Measurements from ENCODE around the gene SESTD1. TPM values are rescaled to one million over a fixed set of nuclear protein-coding genes. Genes with fewer than 3 reads are reported as not detected.
"Not testable (repeated sequence)": the region's sequence is repeated elsewhere in the genome, so short reads cannot be mapped to it uniquely, and the experiment has no call there.

SESTD1 gene
- total RNA-seq, 2 experiments from 2014 or later, result 9.4 to 9.6 TPM

DNA sequence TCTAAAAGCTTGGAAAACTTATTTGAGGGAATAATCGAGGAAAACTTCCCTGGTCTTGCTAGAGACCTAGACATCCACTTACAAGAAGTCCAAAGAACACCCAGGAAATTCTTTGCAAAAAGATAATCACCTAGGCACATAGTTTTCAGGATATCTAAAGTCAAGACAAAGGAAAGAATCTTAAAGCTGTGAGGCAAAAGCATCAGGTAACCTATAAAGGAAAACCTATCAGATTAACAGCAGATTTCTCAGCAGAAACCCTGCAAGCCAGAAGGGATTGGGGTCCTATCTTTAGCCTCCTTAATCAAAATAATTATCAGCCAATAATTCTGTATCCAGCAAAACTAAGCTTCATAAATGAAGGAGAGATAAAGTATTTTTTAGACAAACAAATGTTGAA lies 56.4 kb downstream of the SESTD1 start:
- POLR2A ChIA-PET; H3K4me3 Mint-ChIP-seq; DNase-seq; H3K36me3 Mint-ChIP-seq (ENCODE audit: low read depth); H3K4me1 Mint-ChIP-seq; H3K27me3 Mint-ChIP-seq; H3K9me3 Mint-ChIP-seq (ENCODE audit: low read depth); ATAC-seq; H3K27ac Mint-ChIP-seq; intact Hi-C loops (cut with DNase I, micrococcal nuclease): not testable (repeated sequence)
- CTCF ChIA-PET, result interaction anchor here (1.0 kb wide), 1 partner anchor 15 kb away, joined by 3 read pairs; no protein-coding TSS in a partner anchor

DNA sequence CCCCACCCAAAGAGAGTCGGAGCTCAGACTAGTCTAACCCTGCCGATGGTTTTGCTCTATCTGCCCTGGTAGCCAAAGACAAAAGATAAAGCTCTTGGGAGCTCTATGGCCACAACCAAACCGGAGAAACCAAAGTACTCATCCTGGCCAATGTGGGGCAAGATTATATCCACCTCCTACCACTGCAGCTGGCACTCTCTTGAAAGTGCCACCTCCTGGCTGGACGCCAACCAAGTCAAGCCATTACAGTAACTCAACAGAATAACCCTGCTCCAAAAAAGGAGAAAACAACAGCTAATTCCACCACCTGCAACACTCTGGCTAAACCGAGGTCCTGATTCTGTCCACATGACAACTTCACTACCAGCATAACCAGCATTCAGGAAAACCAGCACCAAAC lies 57.6 kb downstream of the SESTD1 start:
- Mint-ChIP-seq H3K9me3 (ENCODE audit: low read depth) (peaks cover 9% of the 10 kb centered on the region), H3K27me3 (no peaks in the 10 kb centered on the region), H3K36me3 (ENCODE audit: low read depth) (peaks cover 6% of the 10 kb centered on the region), H3K4me3 (no peak overlapping the region), H3K27ac (no peak overlapping the region), H3K4me1 (no peaks in the 10 kb centered on the region)
- DNase-seq, result no peak
- CTCF ChIA-PET, result no interaction called here
- POLR2A ChIA-PET, result no interaction called here
- intact Hi-C loops (cut with DNase I, micrococcal nuclease), result no loop called here
- ATAC-seq, result no peak

DNA sequence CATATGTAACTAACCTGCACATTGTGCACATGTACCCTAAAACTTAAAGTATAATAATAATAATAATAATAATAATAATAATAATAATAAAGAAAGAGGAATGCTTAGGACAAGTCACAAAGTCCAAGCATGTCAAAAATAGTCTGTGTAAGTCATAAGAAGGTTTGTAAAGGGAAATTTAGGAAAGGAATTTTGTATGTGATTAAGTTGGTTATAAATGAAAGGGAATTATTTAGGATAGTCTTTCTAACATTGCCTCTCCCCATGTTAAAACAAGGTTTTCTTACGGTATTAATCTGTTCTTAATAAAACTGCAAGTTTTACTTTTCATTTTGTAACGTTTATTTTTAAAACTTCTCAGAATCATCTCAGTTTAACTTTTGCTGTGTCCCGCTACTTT lies 62.8 kb downstream of the SESTD1 start:
- Mint-ChIP-seq H3K36me3 (ENCODE audit: low read depth) (no peaks in the 10 kb centered on the region), H3K9me3 (ENCODE audit: low read depth) (peaks cover 13% of the 10 kb centered on the region)
- POLR2A ChIA-PET, result no interaction called here

DNA sequence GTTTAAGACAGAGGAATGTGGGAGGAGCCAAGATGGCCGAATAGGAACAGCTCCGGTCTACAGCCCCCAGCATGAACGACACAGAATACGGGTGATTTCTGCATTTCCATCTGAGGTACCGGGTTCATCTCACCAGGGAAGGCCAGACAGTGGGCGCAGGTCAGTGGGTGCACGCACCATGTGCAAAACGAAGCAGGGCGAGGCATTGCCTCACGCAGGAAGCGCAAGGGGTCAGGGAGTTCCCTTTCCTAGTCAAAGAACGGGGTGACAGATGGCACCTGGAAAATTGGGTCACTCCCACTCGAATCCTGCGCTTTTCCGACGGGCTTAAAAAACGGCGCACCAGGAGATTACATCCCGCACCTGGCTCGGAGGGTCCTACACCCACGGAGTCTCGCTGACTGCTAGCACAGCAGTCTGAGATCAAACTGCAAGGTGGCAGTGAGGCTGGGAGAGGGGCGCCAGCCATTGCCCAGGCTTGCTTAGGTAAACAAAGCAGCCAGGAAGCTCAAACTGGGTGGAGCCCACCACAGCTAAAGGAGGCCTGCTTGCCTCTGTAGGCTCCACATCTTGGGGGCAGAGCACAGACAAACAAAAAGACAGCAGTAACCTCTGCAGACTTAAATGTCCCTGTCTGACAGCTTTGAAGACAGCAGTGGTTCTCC lies 68.6 kb downstream of the SESTD1 start:
- CTCF ChIA-PET; DNase-seq; intact Hi-C loops (cut with DNase I, micrococcal nuclease): not testable (repeated sequence)

More for the DNA sequence above, 62.8 kb downstream of the SESTD1 start:
- Mint-ChIP-seq H3K27ac (no peak overlapping the region), H3K4me3 (no peak overlapping the region), H3K27me3 (no peaks in the 10 kb centered on the region), H3K4me1 (no peaks in the 10 kb centered on the region)
- CTCF ChIA-PET, result no interaction called here
- no peak for DNase-seq
- ATAC-seq, result no peak
- intact Hi-C loops (cut with DNase I, micrococcal nuclease), result no loop called here

DNA sequence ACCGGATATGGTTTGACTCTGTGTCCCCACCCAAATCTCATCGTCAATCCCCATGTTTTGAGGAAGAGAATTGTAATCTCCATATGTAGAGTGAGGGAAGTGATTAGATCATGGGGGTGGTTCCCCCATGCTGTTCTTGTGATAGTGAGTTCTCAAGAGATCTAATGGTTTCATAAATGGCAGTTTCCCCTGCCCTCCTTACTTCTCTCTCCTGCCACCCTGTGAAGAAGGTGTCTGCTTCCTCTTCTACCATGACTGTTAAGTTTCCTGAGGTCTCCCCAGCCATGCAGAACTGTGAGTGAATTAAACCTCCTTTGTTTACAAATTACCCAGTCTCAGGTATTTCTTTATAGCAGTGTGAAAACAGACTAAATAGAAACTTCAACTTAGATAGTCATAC lies 69.5 kb downstream of the SESTD1 start:
- ATAC-seq (no peak), DNase-seq (no peak)
- Mint-ChIP-seq H3K4me3 (no peak overlapping the region), H3K4me1 (no peaks in the 10 kb centered on the region), H3K9me3 (ENCODE audit: low read depth) (peaks cover 8% of the 10 kb centered on the region), H3K27me3 (no peaks in the 10 kb centered on the region), H3K27ac (no peak overlapping the region), H3K36me3 (ENCODE audit: low read depth) (peaks cover 5% of the 10 kb centered on the region)
- ChIA-PET CTCF (interaction anchor here (0.9 kb wide), 1 partner anchor 24 kb away, joined by 3 read pairs; no protein-coding TSS in a partner anchor), POLR2A (no interaction called here)
- intact Hi-C loops (cut with DNase I, micrococcal nuclease), result no loop called here

More for the DNA sequence above, 68.6 kb downstream of the SESTD1 start:
- H3K27me3 Mint-ChIP-seq; H3K9me3 Mint-ChIP-seq (ENCODE audit: low read depth); H3K27ac Mint-ChIP-seq; H3K36me3 Mint-ChIP-seq (ENCODE audit: low read depth); ATAC-seq; H3K4me3 Mint-ChIP-seq; POLR2A ChIA-PET; H3K4me1 Mint-ChIP-seq: not testable (repeated sequence)

DNA sequence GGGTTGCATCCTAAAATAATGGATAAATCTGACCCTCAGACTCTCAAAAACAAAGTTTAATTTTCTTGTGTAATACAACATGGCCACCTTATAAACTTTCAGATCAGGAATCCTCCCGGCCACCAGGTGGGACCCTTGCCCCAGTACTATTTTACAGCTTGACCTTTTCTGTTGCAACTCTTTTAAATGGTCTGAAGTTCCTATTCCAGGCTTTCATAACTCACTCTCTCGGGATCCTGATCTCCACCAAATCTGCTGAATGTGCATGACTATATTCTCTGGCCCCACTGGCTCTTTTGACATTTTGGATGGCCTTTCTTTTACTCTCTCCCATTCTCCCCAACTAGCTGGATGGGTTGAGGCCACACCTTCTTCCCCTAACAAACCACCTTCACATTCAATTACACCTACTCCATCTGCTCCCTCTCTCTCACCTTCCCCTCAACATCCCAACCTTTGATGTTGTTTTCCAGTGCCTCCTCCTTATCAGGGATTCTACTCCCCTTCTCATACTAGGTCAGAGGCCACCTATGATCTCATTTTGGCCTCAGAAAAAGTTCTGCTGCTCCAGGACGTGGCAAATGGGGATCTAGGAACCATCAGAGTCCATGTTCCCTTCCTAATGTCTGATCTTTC lies 70.8 kb downstream of the SESTD1 start:
- ChIA-PET POLR2A (no interaction called here), CTCF (interaction anchor here (1.1 kb wide), 1 partner anchor 15 kb away, joined by 3 read pairs; no protein-coding TSS in a partner anchor)
- intact Hi-C loops (cut with DNase I, micrococcal nuclease), result no loop called here
- DNase-seq (no peak), ATAC-seq (no peak)
- peaks cover 16% of the 10 kb centered on the region for H3K9me3 Mint-ChIP-seq (ENCODE audit: low read depth)
- H3K27me3 Mint-ChIP-seq, result no peaks in the 10 kb centered on the region
- H3K36me3 Mint-ChIP-seq (ENCODE audit: low read depth), result peaks cover 12% of the 10 kb centered on the region
- H3K27ac Mint-ChIP-seq, result no peak overlapping the region
- H3K4me1 Mint-ChIP-seq, result no peaks in the 10 kb centered on the region
- H3K4me3 Mint-ChIP-seq, result no peak overlapping the region

DNA sequence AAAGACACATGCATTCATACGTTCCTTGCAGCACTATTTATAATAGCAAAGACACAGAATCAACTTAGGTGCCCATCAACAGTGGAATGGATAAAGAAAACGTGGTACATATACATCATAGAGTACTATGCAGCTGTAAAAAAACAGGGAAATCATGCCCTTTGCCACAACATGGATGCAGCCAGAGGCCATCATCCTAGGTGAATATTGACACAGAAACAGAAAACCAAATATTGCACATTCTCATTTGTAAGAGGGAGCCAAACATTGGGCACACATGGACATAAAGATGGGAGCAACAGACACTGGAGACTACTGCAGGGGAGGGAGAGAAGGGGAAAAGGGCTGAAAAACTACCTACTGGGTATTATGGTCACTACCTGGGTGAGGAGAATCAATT lies 73.5 kb downstream of the SESTD1 start:
- Mint-ChIP-seq H3K9me3 (ENCODE audit: low read depth) (peaks cover 13% of the 10 kb centered on the region), H3K4me3 (no peak overlapping the region), H3K27me3 (no peaks in the 10 kb centered on the region), H3K27ac (no peak overlapping the region), H3K4me1 (no peaks in the 10 kb centered on the region), H3K36me3 (ENCODE audit: low read depth) (peaks cover 20% of the 10 kb centered on the region)
- ChIA-PET CTCF (no interaction called here), POLR2A (no interaction called here)
- ATAC-seq, result no peak
- intact Hi-C loops (cut with DNase I, micrococcal nuclease), result no loop called here
- DNase-seq, result no peak

DNA sequence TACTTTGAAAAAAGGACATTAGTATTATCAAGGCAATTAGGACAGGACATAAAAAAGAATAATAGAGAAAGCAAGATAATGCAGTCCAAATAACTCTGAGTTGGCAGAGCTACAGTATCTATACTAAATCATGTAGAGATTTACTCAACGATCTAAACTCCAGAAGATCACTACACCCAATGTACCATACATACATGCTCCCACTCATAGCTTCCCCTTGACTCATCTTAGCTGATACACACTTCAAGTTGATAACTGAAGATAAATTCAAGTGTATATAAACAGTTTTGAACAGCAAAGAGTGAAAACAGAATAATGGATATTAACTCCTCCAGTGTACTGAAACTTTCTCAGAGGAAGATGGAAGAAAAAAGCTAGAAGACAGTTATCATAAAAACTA lies 78.5 kb downstream of the SESTD1 start:
- DNase-seq (no peak), ATAC-seq (peak; percentile 51)
- peaks cover under 1% of the 10 kb centered on the region for H3K4me1 Mint-ChIP-seq
- H3K36me3 Mint-ChIP-seq (ENCODE audit: low read depth), result peaks cover 20% of the 10 kb centered on the region
- CTCF ChIA-PET, result no interaction called here
- no peak overlapping the region for H3K4me3 Mint-ChIP-seq
- POLR2A ChIA-PET, result interaction anchor here (0.6 kb wide), 1 partner anchor 430 kb away, joined by 3 read pairs; no protein-coding TSS in a partner anchor
- intact Hi-C loops (cut with DNase I, micrococcal nuclease), result no loop called here
- peaks cover 13% of the 10 kb centered on the region for H3K9me3 Mint-ChIP-seq (ENCODE audit: low read depth)
- no peak overlapping the region for H3K27ac Mint-ChIP-seq
- H3K27me3 Mint-ChIP-seq, result no peaks in the 10 kb centered on the region

DNA sequence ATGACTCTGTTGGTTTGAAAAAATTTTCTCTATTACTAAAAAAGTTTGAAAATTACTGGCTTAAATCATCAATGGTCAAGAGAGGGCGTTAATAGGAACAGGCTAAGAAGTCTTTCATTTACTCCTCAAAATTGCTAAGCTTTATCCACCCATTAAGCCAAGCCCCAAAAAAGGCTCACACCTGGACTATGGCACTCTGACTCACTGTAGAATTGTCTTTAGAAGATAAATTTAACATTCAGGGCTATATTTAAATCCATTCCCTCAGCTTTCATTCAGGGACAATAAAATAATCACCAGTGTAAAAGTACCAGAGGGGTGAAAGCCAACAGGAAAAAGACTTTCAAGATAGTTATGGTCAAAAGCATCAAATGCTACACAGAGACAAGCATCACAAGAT lies 80.0 kb downstream of the SESTD1 start:
- H3K9me3 Mint-ChIP-seq (ENCODE audit: low read depth), result peaks cover 9% of the 10 kb centered on the region
- H3K27ac Mint-ChIP-seq, result no peak overlapping the region
- DNase-seq, result no peak
- ATAC-seq, result no peak
- intact Hi-C loops (cut with DNase I, micrococcal nuclease), result no loop called here
- CTCF ChIA-PET, result no interaction called here
- POLR2A ChIA-PET, result no interaction called here
- H3K4me3 Mint-ChIP-seq, result no peak overlapping the region
- no peaks in the 10 kb centered on the region for H3K27me3 Mint-ChIP-seq
- peaks cover 11% of the 10 kb centered on the region for H3K36me3 Mint-ChIP-seq (ENCODE audit: low read depth)
- peaks cover 2% of the 10 kb centered on the region for H3K4me1 Mint-ChIP-seq

DNA sequence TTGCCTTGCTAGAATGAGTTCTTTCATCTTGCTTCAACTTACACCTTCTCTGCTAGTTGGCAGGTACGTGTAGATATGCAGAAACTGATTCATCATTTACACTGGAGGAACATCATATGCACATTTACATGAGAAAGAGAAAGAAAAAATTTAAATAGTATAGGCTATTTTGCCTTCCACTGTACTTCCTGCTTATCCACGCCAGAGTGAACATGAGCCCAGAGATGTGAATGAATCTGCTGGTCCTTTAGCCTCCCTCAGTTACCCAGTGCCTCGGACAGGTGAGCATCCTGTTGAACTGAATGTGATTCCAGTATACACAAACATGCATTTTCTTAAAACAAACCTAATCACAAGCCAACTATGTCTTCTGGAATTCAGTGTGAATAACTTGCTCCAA lies 83.6 kb downstream of the SESTD1 start:
- no peaks in the 10 kb centered on the region for H3K36me3 Mint-ChIP-seq (ENCODE audit: low read depth)
- ChIA-PET CTCF (interaction anchor here (1.3 kb wide), 1 partner anchor 19 kb away, joined by 4 read pairs; no protein-coding TSS in a partner anchor), POLR2A (no interaction called here)
- H3K4me1 Mint-ChIP-seq, result peaks cover 2% of the 10 kb centered on the region
- H3K4me3 Mint-ChIP-seq, result no peak overlapping the region
- DNase-seq (no peak), ATAC-seq (no peak)
- no peaks in the 10 kb centered on the region for H3K9me3 Mint-ChIP-seq (ENCODE audit: low read depth)
- H3K27me3 Mint-ChIP-seq, result no peaks in the 10 kb centered on the region
- no peak overlapping the region for H3K27ac Mint-ChIP-seq
- intact Hi-C loops (cut with DNase I, micrococcal nuclease), result no loop called here

DNA sequence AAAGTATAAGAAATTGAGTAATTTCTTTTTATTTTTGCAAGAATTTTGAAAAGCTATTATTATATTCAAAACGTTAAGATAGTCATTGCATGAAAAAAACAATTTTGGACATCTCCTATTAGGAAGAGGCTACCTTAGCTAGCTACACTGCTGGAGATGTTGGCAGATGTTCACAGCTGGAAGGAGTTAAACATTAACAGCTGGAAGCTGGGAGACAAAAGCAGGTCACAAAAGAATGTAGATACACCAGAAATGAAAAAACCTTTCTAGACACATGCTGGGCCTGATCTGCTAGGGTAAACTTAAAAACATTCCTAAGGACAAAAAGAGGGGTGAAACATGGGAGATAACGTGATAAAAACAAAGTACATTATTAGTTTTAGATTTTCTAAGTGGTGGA lies 84.4 kb downstream of the SESTD1 start:
- H3K27me3 Mint-ChIP-seq, result no peaks in the 10 kb centered on the region
- POLR2A ChIA-PET, result no interaction called here
- intact Hi-C loops (cut with DNase I, micrococcal nuclease), result no loop called here

DNA sequence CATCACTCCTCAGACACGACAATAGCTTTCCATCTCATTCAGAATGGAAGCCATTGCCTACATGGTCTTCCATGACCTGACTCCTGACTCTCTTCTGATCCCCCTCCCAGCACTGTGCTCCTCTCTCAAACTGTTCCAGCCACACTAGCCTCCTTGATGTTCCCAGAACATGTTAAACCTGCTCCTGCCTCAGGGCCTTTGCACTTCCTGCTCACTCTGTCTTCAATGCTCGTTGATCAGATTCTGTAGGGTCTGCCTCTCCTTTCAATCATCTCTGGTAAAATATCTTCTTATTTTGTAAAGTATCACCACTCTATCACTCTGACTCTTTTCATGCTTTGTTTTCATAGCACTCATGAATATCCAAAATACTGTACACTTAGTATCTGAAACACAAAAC lies 84.9 kb downstream of the SESTD1 start:
- ChIA-PET POLR2A (no interaction called here), CTCF (no interaction called here)
- peaks cover 2% of the 10 kb centered on the region for H3K4me1 Mint-ChIP-seq
- H3K4me3 Mint-ChIP-seq, result no peak overlapping the region
- DNase-seq, result no peak
- intact Hi-C loops (cut with DNase I, micrococcal nuclease), result no loop called here
- H3K27ac Mint-ChIP-seq, result no peak overlapping the region
- no peaks in the 10 kb centered on the region for H3K9me3 Mint-ChIP-seq (ENCODE audit: low read depth)
- ATAC-seq, result no peak
- H3K27me3 Mint-ChIP-seq, result no peaks in the 10 kb centered on the region
- H3K36me3 Mint-ChIP-seq (ENCODE audit: low read depth), result no peaks in the 10 kb centered on the region

More for the DNA sequence above, 84.4 kb downstream of the SESTD1 start:
- ATAC-seq (no peak), DNase-seq (no peak)
- Mint-ChIP-seq H3K36me3 (ENCODE audit: low read depth) (no peaks in the 10 kb centered on the region), H3K27ac (no peak overlapping the region), H3K4me1 (peaks cover 2% of the 10 kb centered on the region), H3K9me3 (ENCODE audit: low read depth) (no peaks in the 10 kb centered on the region), H3K4me3 (no peak overlapping the region)
- CTCF ChIA-PET, result no interaction called here
